Transverse colon (tissue), 4 donors: ENCODE data around the gene NSUN3. TPM values are rescaled to one million over a fixed set of nuclear protein-coding genes. Genes with fewer than 3 reads are reported as not detected.

ENCODE experiments used
- DNase-seq: peaks from one replicate; pipeline ENCODE4 v3.0.0-alpha.2; 2019
- H3K27ac ChIP-seq, 4 donors: fragments of 200-600 bp; sonication (generic); 2 replicates each; pipeline ENCODE4 v1.5.1; 2016 to 2018; ENCODE audit warnings: inconsistent platforms in 4 of 4
- H3K27me3 ChIP-seq: fragments of 200-600 bp; sonication (generic); 2 replicates; pipeline ENCODE4 v1.5.1; 2017; ENCODE audit warnings: inconsistent platforms
- H3K36me3 ChIP-seq, 4 donors: fragments of 200-600 bp; sonication (generic); 2 replicates each; pipeline ENCODE4 v1.5.1; 2017 to 2019; ENCODE audit warnings: inconsistent platforms in 4 of 4
- H3K4me1 ChIP-seq, 4 donors: fragments of 200-600 bp; sonication (generic); 2 replicates each; pipeline ENCODE4 v1.5.1; 2017 to 2020; ENCODE audit warnings: inconsistent platforms in 4 of 4
- H3K4me3 ChIP-seq, 4 donors: fragments of 200-600 bp; sonication (generic); 1 replicate in 1 of 4; 2 replicates in 3 of 4; pipeline versions ENCODE4 v1.5.1 to v1.6.1; 2017 to 2019; ENCODE audit warnings: inconsistent platforms in 4 of 4
- H3K9me3 ChIP-seq, 2 donors: fragments of 200-600 bp; sonication (generic); 2 replicates each; pipeline ENCODE4 v1.5.1; 2017 to 2019; ENCODE audit warnings: inconsistent platforms in 2 of 2
- CTCF ChIP-seq, 5 experiments: fragments of 200-600 bp in 3 of 5; fragments of 450-650 bp in 2 of 5; sonication (generic) in 3 of 5; IDR thresholded peaks; 1 replicate in 2 of 5; 2 replicates in 3 of 5; pipeline ENCODE4 v1.5.1; 2016 to 2017; ENCODE audit warnings: antibody characterized with exemption in 5 of 5, inconsistent platforms in 3 of 5, mild to moderate bottlenecking in 2 of 5, moderate library complexity in 1 of 5
- EP300 ChIP-seq: sonication (generic); formaldehyde crosslinking; IDR thresholded peaks from one replicate; pipeline ENCODE4 v1.6.1; 2017; ENCODE audit warnings: antibody characterized with exemption, low read depth
- POLR2A ChIP-seq: fragments of 450-650 bp; IDR thresholded peaks from one replicate; pipeline ENCODE4 v1.6.1; 2016; ENCODE audit warnings: antibody characterized with exemption, mild to moderate bottlenecking, moderate library complexity
- POLR2AphosphoS5 ChIP-seq, 3 donors: sonication (generic); formaldehyde crosslinking; IDR thresholded peaks; one replicate each; pipeline ENCODE4 v1.6.1; 2016; ENCODE audit warnings: antibody characterized with exemption in 3 of 3
- whole genome bisulfite sequencing, 2 donors: methylation state at CpG; one replicate each; pipeline ENCODE4 v1.1.5; 2018; ENCODE audit warnings: low coverage in 1 of 2; 5-methylcytosine and 5-hydroxymethylcytosine counted together
- in situ Hi-C, 4 donors: fragments of 200-750 bp; cut with MboI; loops; one replicate each; pipeline versions ENCODE4 v1.15.0 to v1.15.1; 2017; ENCODE audit warnings: low sequenced_read_pairs in 3 of 4, low pct_ligation_motif_present in 1 of 4, low pct_unique_long_range_greater_than_20kb in 1 of 4
- intact Hi-C: fragments of 100-400 bp; cut with DNase I; formaldehyde crosslinking; loops from one replicate; pipeline ENCODE4 v1.15.1; 2023; ENCODE audit warnings: low total_unique reads
- total RNA-seq, 4 donors: library from RNA; depleted of rRNA; stranded (reverse); fragments of >200 nt; gene quantifications; one replicate each; pipeline ENCODE4 v1.1.0, GENCODE V29; 2016

Gene NSUN3
- total RNA-seq, 4 donors from 2014 or later: 10.3 to 27.9 (median 19.0) TPM

GRCh38 chr3:94156626-94157025 lies 93.8 kb downstream of the NSUN3 start:
- Histone ChIP-seq H3K36me3 (no peaks in the 10 kb centered on the region), H3K27me3 (no peaks in the 10 kb centered on the region), H3K4me1 (no peaks in the 10 kb centered on the region), H3K4me3 (no peak overlapping the region), H3K27ac (no peak overlapping the region), H3K9me3 (no peaks in the 10 kb centered on the region)
- WGBS, 2 donors: 64% methylated on average over 1 of the region's 1 CpG; no CpG with 5 or more reads in 1 of the 2 donors
- no peak for DNase-seq
- intact Hi-C loops (no loop called here), in situ Hi-C loops (no loop called here)
- no peak for TF ChIP-seq CTCF (IDR thresholded peaks at IDR 0.05)
- no peak for TF ChIP-seq POLR2AphosphoS5 (IDR thresholded peaks at IDR 0.05)
- TF ChIP-seq POLR2A: no peak

- 92 to 99% methylated on average over 4 of the region's 4 CpGs for WGBS, 2 donors
- in situ Hi-C loops: no loop called here
Observed at GRCh38 chr3:94158512-94158911, 95.7 kb downstream of the NSUN3 start.

GRCh38 chr3:94159062-94159828 lies 96.4 kb downstream of the NSUN3 start:
- Histone ChIP-seq H3K4me1 (no peaks in the 10 kb centered on the region), H3K4me3 (no peak overlapping the region), H3K9me3 (no peaks in the 10 kb centered on the region), H3K27ac (no peak overlapping the region), H3K27me3 (no peaks in the 10 kb centered on the region), H3K36me3 (no peaks in the 10 kb centered on the region)
- DNase-seq: no peak
- intact Hi-C loops (no loop called here), in situ Hi-C loops (no loop called here)
- 29 to 40% methylated on average over 9 of the region's 9 CpGs for WGBS, 2 donors
- no peak for TF ChIP-seq POLR2A
- TF ChIP-seq POLR2AphosphoS5 (IDR thresholded peaks at IDR 0.05): no peak
- no peak for TF ChIP-seq EP300
- TF ChIP-seq CTCF (IDR thresholded peaks at IDR 0.05): no peak

More at GRCh38 chr3:94158512-94158911, 95.7 kb downstream of the NSUN3 start:
- DNase-seq: no peak
- H3K36me3 ChIP-seq: no peaks in the 10 kb centered on the region
- intact Hi-C loops: no loop called here
- TF ChIP-seq POLR2AphosphoS5 (IDR thresholded peaks at IDR 0.05) (no peak), EP300 (no peak), CTCF (IDR thresholded peaks at IDR 0.05) (no peak), POLR2A (no peak)
- H3K27ac ChIP-seq: no peak overlapping the region
- no peak overlapping the region for H3K4me3 ChIP-seq
- no peaks in the 10 kb centered on the region for H3K4me1 ChIP-seq
- no peaks in the 10 kb centered on the region for H3K9me3 ChIP-seq
- no peaks in the 10 kb centered on the region for H3K27me3 ChIP-seq

- intact Hi-C loops (no loop called here), in situ Hi-C loops (no loop called here)
- no peaks in the 10 kb centered on the region for H3K27me3 ChIP-seq
- no peak overlapping the region for H3K4me3 ChIP-seq
- TF ChIP-seq CTCF (IDR thresholded peaks at IDR 0.05): no peak
- no peak for TF ChIP-seq POLR2A
- no peak for TF ChIP-seq EP300
- TF ChIP-seq POLR2AphosphoS5 (IDR thresholded peaks at IDR 0.05): no peak
- H3K9me3 ChIP-seq: no peaks in the 10 kb centered on the region
- no peak overlapping the region for H3K27ac ChIP-seq
- H3K4me1 ChIP-seq: no peaks in the 10 kb centered on the region
- DNase-seq: no peak
- 70% methylated on average over 3 of the region's 3 CpGs; no CpG with 5 or more reads in 1 of the 2 donors for WGBS, 2 donors
- H3K36me3 ChIP-seq: no peaks in the 10 kb centered on the region
Observed at GRCh38 chr3:94162700-94163099, 99.8 kb downstream of the NSUN3 start.
